GM20000 (cell line): Measurements from ENCODE around the gene PRKAR2B.
"Not testable (repeated sequence)": the region's sequence is repeated elsewhere in the genome, so short reads cannot be mapped to it uniquely, and the experiment has no call there.

Experiments used
- DNase-seq: peaks from one replicate; pipeline ENCODE4 v3.0.0; 2012; ENCODE audit warnings: low spot score
- TF ChIP-seq, protein P1 (sequence below): IDR thresholded peaks from 2 replicates; pipeline ENCODE4 v1.5.1; 2012; ENCODE audit warnings: mild to moderate bottlenecking, control low read depth; ENCODE audit errors: extremely low read depth, missing control alignments

The PRKAR2B gene

DNA sequence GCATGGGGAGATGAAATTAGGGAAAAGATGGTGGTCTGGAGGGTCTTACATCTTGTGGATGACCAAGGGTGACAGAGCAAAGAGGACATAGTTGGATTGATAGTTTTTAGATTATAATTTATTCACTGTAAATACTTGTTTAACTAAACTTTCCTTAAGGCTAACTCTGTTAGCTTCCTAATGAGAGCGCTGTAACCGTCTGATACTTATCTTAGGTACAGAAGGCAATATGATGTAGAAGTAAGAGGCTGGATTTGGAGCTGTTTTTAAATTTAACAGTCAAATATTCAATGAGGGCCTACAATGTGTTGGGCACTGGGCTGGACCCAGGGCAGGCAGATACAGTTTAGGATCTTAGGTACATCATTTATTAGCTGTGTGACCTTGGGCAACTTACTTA is 36.0 kb downstream of the PRKAR2B start:
- DNase-seq, result no peak
- TF ChIP-seq, protein P1, sequence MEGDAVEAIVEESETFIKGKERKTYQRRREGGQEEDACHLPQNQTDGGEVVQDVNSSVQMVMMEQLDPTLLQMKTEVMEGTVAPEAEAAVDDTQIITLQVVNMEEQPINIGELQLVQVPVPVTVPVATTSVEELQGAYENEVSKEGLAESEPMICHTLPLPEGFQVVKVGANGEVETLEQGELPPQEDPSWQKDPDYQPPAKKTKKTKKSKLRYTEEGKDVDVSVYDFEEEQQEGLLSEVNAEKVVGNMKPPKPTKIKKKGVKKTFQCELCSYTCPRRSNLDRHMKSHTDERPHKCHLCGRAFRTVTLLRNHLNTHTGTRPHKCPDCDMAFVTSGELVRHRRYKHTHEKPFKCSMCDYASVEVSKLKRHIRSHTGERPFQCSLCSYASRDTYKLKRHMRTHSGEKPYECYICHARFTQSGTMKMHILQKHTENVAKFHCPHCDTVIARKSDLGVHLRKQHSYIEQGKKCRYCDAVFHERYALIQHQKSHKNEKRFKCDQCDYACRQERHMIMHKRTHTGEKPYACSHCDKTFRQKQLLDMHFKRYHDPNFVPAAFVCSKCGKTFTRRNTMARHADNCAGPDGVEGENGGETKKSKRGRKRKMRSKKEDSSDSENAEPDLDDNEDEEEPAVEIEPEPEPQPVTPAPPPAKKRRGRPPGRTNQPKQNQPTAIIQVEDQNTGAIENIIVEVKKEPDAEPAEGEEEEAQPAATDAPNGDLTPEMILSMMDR, result no peak

DNA sequence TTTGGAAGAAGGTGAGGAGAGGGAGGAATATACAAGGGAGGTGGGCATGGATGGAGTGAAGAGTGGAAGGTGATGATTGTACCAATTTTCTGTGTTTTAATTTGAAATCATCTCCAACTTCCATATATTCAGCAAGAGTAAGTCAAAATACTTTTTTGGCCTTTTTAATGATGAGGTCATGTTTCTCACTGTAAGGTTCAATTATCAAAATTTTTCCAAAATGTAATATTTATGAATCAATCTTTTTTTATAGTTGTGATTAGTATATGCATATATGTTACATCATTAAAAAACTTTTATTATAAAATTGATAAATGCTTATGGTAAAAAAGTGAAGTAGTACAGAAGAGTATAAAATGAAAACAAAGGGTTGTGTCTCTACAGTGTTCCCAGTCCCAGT is 40.7 kb downstream of the PRKAR2B start:
- no peak for DNase-seq
- TF ChIP-seq, protein P1, result no peak

DNA sequence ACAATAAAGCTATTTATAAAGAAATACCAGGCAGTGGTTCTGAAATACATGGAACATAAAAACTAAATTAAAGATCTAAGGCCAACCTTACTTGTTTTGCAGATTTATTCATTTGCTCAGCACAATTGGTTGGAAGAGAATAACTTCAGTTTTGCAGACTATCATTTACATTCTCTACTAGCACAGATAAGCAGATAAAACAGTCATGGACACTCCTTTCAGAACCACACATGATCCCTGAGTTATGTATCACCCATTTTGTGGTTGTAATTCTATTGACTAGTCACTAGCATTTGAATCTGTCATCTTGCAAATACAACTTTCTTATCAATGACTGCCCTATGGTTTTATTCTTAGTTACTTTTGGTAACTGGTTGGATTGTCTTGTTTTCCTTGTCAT is 45.1 kb downstream of the PRKAR2B start:
- no peak for DNase-seq
- TF ChIP-seq, protein P1, result no peak

DNA sequence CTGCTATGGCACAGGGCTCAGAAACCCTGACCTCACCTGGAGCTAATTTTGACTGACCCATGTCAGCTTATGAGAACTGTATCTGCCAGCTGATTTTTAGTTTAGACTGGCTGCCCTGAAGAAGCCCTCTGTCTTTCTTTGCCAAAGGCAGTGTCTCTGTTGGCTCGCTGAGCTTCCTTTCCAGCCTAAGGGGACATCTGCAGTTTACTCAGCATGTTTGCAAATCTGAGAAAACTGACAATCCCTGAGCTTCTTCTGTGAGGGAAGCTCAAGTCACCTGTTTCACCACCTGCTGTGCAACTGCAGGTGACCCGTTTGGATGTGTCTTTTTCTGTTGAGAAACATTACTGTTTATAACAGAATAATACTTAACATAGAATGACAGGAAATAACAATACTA is 46.0 kb downstream of the PRKAR2B start:
- TF ChIP-seq, protein P1, result no peak
- DNase-seq, result no peak

DNA sequence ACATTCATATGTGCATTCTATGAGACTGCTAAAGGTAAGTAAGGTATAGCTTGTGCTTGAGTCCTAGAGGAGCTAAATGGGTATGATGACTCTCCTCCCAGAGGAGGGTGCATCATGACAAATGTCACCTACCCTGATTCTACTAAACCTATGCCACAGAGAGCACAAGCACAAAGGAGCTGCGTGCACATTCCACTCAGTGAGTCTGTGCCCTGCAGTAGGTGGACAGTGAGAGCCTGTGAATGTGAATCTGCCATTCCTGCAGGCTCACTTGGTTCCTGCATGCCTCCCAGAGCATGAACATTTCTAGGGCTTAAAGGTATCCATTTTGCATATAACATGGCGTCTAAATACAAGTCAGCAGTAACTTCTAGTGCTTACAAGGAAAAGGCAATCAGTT is 46.8 kb downstream of the PRKAR2B start:
- TF ChIP-seq, protein P1, result no peak
- no peak for DNase-seq

DNA sequence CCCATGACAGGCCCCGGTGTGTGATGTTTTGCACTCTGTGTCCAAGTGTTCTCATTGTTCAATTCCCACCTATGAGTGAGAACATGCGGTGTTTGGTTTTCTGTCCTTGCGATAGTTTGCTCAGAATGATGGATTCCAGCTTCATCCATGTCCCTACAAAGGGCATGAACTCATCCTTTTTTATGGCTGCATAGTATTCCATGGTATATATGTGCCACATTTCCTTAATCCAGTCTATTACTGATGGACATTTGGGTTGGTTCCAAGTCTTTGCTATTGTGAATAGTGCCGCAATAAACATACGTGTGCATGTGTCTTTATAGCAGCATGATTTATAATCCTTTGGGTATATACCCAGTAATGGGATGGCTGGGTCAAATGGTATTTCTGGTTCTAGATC is 49.2 kb downstream of the PRKAR2B start:
- not testable (repeated sequence) for DNase-seq

DNA sequence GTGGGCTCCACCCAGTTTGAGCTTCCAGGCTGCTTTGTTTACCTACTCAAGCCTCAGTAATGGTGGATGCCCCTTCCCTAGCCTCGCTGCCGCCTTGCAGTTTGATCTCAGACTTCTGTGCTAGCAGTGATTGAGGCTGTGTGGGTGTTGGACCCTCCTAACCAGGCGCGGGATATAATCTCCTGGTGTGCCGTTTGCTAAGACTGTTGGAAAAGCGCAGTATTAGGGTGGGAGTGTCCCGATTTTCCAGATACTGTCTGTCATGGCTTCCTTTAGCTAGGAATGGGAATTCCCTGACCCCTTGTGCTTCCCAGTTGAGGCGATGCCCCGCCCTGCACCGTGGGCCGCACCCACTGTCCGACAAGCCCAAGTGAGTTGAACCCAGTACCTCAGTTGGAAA is 54.6 kb downstream of the PRKAR2B start:
- DNase-seq, result not testable (repeated sequence)

DNA sequence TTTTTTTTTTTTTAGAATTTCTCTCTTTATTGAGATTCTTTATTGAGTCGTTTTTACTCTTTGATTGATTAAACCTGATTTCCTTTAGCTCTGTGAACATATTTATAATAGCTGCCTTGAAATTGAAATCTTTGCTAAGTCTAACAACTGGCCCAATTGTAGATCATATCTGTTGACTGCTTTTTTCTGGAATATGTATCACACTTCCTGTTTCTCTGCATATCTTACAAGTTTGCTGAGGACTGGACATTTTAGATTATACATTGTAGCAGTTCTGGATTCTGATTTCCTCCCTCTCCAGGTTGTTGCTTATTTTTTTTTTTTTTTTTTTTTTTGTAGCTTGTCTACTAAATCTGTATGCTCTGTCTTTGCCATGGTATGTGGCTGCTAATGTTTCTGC is 56.3 kb downstream of the PRKAR2B start:
- DNase-seq, result no peak
- TF ChIP-seq, protein P1, result no peak

DNA sequence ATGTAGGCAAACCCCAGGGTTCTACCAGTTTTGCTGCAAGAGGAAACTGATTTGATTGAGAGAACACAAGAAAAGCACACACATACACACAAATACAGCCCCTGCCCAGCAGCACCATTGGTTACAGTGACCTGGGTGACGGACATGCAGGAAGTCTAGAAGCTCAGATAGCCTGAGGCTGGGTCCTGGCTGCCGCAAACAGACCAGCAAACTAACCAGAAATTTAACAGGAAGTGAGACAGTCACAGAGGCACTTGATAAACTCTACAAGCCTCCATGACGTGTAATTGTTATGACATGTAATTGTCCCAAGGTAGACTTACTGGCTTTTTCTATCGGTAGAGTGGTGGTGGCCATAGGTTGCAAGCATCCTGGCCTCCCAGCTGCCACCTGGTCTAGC is 58.9 kb downstream of the PRKAR2B start:
- DNase-seq, result peak; percentile 8
- TF ChIP-seq, protein P1, result no peak
